HG03565 (cell line): Measurements from ENCODE around the gene ADAMTSL3.
A peak's percentile ranks its signal among the peaks of the same experiment; 100 is the strongest.

Experiments
- ATAC-seq: cut with Tn5 transposase; IDR thresholded peaks from one replicate; pipeline ENCODE4 v1.9.1; 2021; ENCODE audit warnings: mild to moderate bottlenecking, moderate library complexity; ENCODE audit not compliant: unreplicated experiment

ADAMTSL3 gene

DNA sequence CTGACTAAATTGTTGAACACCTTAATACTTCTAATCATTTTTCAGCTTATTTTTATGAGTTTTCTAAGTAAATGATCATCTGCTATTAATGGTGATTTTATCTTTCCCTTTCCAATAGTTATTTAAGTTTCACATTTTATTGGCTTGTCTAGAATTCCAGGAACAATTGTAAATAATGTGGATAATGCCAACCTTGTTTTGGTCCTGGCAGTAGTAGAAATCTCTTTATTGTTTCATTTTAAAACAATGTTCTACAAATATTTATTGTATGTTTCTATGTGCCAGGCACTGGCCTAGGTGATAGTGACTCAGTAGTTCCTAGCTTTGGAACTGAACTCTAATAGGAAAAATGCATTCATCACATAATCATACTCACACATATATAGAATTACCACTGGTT is 264.1 kb downstream of the ADAMTSL3 start:
- ATAC-seq: no peak

DNA sequence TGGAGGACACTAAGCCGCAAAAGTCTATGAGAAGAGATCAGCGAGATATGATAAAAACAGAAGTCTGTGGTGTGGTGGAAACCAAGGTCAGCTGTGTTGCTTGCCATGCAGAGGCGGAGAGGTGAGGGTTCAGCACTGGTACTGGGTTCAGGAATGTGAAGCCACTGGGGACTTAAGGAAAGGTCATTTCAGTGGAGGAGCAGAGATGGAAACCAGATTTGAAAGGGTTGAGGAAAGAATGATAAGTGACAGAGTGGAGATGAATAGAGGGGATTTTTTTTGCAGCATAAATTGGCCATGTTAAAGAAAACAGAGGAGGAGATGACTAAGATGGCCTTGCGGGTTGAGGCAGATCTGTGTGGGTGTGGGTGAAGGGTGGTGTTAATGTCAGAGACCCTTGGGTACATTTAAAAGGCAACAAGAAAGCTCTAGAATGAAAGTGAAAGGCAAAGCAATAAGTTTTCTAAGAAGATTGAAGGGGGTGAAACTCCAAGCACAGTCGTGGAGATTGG is 265.5 kb downstream of the ADAMTSL3 start:
- peak; percentile 62 for ATAC-seq

- no peak for ATAC-seq
Observed at GRCh38 chr15:83919978-83920510, 266.1 kb downstream of the ADAMTSL3 start.

GRCh38 chr15:83922649-83923294 is 268.8 kb downstream of the ADAMTSL3 start:
- no peak for ATAC-seq

GRCh38 chr15:83926116-83926515 is 272.2 kb downstream of the ADAMTSL3 start:
- ATAC-seq: no peak

DNA sequence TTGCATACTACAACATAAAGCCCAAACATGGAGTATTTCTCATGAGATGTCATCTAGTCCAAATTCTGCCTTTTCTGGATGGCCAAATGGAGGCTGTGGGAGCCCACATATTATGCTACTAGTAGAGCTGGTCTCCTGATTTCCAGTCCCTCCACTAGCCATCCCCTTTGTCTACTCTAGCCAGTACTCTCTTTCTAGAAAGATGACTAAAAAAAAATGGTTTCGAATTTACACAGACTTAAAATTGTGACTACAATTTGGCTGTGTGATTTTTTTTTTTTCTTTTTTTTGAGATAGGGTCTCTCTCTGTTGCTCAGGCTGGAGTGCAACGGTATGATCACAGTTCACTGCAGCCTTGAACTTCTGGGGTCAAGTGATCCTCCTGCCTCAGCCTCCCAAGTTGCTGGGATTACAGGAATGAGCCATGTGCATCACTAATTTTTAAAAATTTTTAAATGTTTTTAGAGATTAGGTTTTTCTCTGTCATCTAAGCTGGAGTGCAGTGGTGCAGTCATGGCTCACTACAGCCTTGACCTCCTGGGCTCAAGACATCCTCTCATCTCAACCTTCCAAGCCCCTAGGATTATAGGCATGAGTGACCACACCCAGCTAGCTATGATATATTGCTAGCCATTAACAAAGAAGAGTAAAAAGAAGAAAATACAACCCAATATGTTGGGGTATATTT is 273.9 kb downstream of the ADAMTSL3 start:
- ATAC-seq: peak; percentile 34

- peak; percentile 68 for ATAC-seq
Observed at GRCh38 chr15:83928392-83928734, 274.4 kb downstream of the ADAMTSL3 start.

GRCh38 chr15:83928878-83929418 is 275.0 kb downstream of the ADAMTSL3 start:
- peak; percentile 34 for ATAC-seq

GRCh38 chr15:83929619-83930018 is 275.7 kb downstream of the ADAMTSL3 start:
- ATAC-seq: no peak

DNA sequence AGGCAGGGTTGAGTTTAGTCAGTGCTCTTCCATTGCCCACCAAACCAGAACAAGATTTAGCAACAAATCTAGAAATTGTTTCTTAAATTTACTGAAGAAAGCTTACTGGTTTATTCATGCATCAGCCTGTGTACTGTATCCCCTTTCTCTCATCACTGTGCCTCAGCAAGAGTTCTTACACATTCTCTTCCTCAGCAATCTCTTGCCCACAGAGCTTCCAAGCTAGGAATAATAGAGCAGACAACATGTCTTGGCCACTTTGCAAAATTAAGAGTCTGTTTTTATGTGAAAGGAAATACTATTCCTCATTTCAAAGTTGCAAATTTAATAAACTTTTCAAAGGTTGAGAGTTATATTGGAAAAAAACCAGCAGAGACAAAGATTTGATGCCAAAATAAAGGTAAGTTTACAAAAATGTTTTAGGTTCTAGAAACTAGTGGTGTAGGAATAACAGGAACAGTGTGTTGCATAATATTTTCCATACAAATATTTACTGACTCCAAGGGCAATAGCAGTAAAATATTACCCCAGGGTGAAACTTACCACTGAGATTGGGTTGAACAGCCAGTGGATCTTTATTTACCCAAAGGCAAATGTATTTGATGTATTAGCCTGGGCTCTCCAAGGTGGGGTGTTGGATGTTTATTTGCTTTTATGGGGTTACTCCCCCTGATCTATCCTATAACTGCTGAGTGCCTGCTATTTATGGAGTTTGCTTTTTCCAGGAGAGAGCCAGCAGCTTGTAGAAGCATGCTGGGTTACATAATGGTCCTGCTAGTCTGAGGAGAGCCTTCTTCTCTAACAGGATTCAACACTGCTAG is 276.7 kb downstream of the ADAMTSL3 start:
- no peak for ATAC-seq

GRCh38 chr15:83935774-83936173 is 281.9 kb downstream of the ADAMTSL3 start:
- no peak for ATAC-seq

GRCh38 chr15:83940136-83940535 is 286.2 kb downstream of the ADAMTSL3 start:
- ATAC-seq: no peak

DNA sequence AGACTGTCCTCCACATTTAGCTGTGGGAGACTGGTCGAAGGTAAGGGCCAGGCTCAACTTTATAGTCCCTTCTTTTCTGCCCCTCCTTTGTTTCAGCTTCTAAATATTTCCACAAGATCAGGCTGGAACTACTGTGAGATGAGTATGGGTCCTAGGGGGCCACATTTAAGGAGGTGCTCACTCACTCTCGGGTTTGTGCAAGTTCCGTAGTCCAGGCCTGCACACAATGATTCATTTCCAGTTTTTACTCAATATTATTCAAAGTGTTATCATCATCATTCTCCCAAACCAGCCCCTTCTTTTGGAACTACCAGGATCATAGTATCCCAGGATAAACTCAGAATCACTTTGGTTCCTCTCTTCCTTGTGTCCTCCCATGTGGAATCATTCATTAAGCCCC is 289.1 kb downstream of the ADAMTSL3 start:
- no peak for ATAC-seq

- no peak for ATAC-seq
Observed at GRCh38 chr15:83943849-83944404, 290.0 kb downstream of the ADAMTSL3 start.

DNA sequence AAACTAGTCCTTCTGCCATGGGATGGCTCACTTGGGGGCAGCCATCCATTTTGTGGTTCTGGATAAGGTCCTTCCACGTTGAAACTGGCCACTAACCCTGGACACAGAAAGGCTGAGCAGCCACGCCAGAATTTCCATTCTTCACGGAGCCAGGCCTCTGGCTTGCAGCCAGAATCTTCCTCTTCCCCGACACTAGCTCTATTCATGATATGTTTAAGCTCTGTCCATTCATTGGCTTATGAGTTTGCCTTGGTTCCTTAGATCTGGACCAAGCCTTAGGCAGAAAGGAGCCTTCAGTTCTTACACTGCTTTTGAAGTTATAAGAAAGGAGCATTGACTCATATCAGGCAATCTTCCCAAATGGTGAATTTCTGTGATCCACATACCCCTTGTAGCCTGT is 293.2 kb downstream of the ADAMTSL3 start:
- ATAC-seq: no peak

- ATAC-seq: no peak
Observed at GRCh38 chr15:83954506-83954905, 300.6 kb downstream of the ADAMTSL3 start.

GRCh38 chr15:83955806-83956265 is 301.9 kb downstream of the ADAMTSL3 start:
- ATAC-seq: peak; percentile 96

DNA sequence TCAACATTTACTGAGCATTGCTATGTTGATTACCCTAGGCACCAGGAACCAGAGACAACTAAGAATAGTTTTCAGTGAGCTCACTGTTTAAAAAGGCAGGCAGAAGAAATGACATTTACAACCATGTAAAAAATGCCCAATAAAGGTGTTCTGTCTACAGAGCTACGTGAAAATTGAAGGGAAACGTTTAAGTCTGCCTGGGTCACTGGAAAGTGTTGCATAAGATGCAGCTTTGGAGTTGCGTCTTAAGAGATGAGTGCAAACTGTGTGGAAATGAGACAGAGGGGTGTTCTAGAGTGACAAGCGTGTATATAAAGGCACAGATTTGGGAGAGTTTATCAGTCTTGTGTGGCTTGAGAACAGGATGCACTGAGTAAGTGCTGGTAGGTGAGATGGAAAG is 303.0 kb downstream of the ADAMTSL3 start:
- no peak for ATAC-seq

DNA sequence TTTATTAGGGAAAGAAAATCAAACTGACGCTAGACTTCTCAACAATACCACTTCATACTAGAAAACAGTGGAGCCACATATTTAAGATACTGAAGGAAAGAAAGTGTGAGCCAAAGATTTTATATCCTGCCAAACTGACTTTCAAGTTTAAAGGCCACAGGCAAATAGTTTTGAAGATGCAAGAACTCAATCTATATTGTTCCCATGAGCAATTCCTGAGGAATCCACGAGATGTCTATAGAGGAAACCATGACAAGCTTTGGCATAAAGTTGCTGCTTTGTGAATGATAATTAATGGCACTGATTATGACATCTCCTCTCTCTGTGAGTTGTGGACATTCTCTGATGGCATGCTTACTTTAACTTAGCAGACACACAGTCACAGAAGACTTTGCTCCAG is 305.6 kb downstream of the ADAMTSL3 start:
- no peak for ATAC-seq

GRCh38 chr15:83960192-83960829 is 306.4 kb downstream of the ADAMTSL3 start:
- ATAC-seq: no peak
